H9 (cell line): ENCODE results near the gene TANC2. TPM values are rescaled to one million over a fixed set of nuclear protein-coding genes. Genes with fewer than 3 reads are reported as not detected.

Experiments
- DNase-seq: peaks from one replicate; pipeline ENCODE4 v3.0.0-alpha.2; 2017
- H2AFZ ChIP-seq: one replicate; pipeline ENCODE4 v1.6.1; 2013; ENCODE audit warnings: mild to moderate bottlenecking, low read length, control low read depth, moderate library complexity
- H2AK5ac ChIP-seq: 2 replicates; pipeline ENCODE4 v1.6.1; 2013; ENCODE audit warnings: low read length, control low read depth, mixed read lengths; ENCODE audit not compliant: insufficient read length
- H2BK120ac ChIP-seq: one replicate; pipeline ENCODE4 v1.6.1; 2013; ENCODE audit warnings: low read depth, mild to moderate bottlenecking, low read length, control low read depth, inconsistent platforms; ENCODE audit not compliant: poor library complexity, severe bottlenecking
- H2BK12ac ChIP-seq: 2 replicates; pipeline ENCODE4 v1.6.1; 2013; ENCODE audit warnings: low read length, control low read depth, mixed read lengths, low read depth; ENCODE audit not compliant: insufficient read length
- H2BK15ac ChIP-seq: 2 replicates; pipeline ENCODE4 v1.6.1; 2013; ENCODE audit warnings: low read depth, low read length, control low read depth
- H2BK20ac ChIP-seq: one replicate; pipeline ENCODE4 v1.6.1; 2013; ENCODE audit warnings: low read depth, mild to moderate bottlenecking, low read length, control low read depth, inconsistent platforms; ENCODE audit not compliant: poor library complexity, severe bottlenecking
- H2BK5ac ChIP-seq: 2 replicates; pipeline ENCODE4 v1.6.1; 2013; ENCODE audit warnings: low read length, control low read depth, mixed read lengths; ENCODE audit not compliant: insufficient read length
- H3K14ac ChIP-seq: 2 replicates; pipeline ENCODE4 v1.6.1; 2013; ENCODE audit warnings: low read length, control low read depth; ENCODE audit not compliant: insufficient read depth
- H3K18ac ChIP-seq: 2 replicates; pipeline ENCODE4 v1.6.1; 2013; ENCODE audit warnings: low read depth, mild to moderate bottlenecking, mixed read lengths, low read length, control low read depth; ENCODE audit not compliant: insufficient read length
- H3K23ac ChIP-seq: 2 replicates; pipeline ENCODE4 v1.6.1; 2013; ENCODE audit warnings: low read length, control low read depth, mixed read lengths, low read depth; ENCODE audit not compliant: insufficient read length
- H3K23me2 ChIP-seq: 2 replicates; pipeline ENCODE4 v1.6.1; 2013; ENCODE audit warnings: low read depth, mild to moderate bottlenecking, mixed read lengths, low read length, control low read depth; ENCODE audit not compliant: insufficient read length, poor library complexity, severe bottlenecking
- H3K27ac ChIP-seq: 2 replicates; pipeline ENCODE4 v1.5.1; 2013; ENCODE audit warnings: low read length, control low read depth, mixed read lengths, low read depth; ENCODE audit not compliant: insufficient read length
- H3K27me3 ChIP-seq: 2 replicates; pipeline ENCODE4 v1.6.1; 2013; ENCODE audit warnings: low read length, control low read depth, inconsistent platforms; ENCODE audit not compliant: insufficient read depth
- H3K4ac ChIP-seq: 2 replicates; pipeline ENCODE4 v1.6.1; 2013; ENCODE audit warnings: low read depth, mild to moderate bottlenecking, control low read depth, inconsistent platforms, low read length, moderate library complexity
- H3K4me1 ChIP-seq: 2 replicates; pipeline ENCODE4 v1.6.1; 2013; ENCODE audit warnings: low read length, control low read depth, inconsistent platforms; ENCODE audit not compliant: insufficient read depth
- H3K4me2 ChIP-seq: 2 replicates; pipeline ENCODE4 v1.6.1; 2013; ENCODE audit warnings: low read length, control low read depth, mixed read lengths; ENCODE audit not compliant: insufficient read length, insufficient read depth
- H3K56ac ChIP-seq: 2 replicates; pipeline ENCODE4 v1.6.1; 2013; ENCODE audit warnings: low read depth, mild to moderate bottlenecking, mixed read lengths, low read length, control low read depth; ENCODE audit not compliant: insufficient read length
- H3K79me1 ChIP-seq: 2 replicates; pipeline ENCODE4 v1.6.1; 2013; ENCODE audit warnings: low read depth, mild to moderate bottlenecking, moderate library complexity, low read length, control low read depth, inconsistent platforms; ENCODE audit not compliant: insufficient read depth, poor library complexity, severe bottlenecking
- H3K79me2 ChIP-seq: 2 replicates; pipeline ENCODE4 v1.6.1; 2013; ENCODE audit warnings: low read length, control low read depth, inconsistent platforms; ENCODE audit not compliant: insufficient read depth
- H3K9ac ChIP-seq: 2 replicates; pipeline ENCODE4 v1.6.1; 2013; ENCODE audit warnings: low read length, control low read depth, mixed read lengths; ENCODE audit not compliant: insufficient read length; ENCODE audit errors: extremely low read depth
- H3K9me3 ChIP-seq: one replicate; pipeline ENCODE4 v1.6.1; 2013; ENCODE audit warnings: low read depth, low read length, inconsistent platforms; ENCODE audit not compliant: control insufficient read depth
- H3T11ph ChIP-seq: one replicate; pipeline ENCODE4 v1.6.1; 2013; ENCODE audit warnings: mild to moderate bottlenecking, low read length, control low read depth, inconsistent platforms
- H4K20me1 ChIP-seq: one replicate; pipeline ENCODE4 v1.6.1; 2013; ENCODE audit not compliant: control insufficient read depth, insufficient read length, insufficient read depth
- H4K5ac ChIP-seq: 2 replicates; pipeline ENCODE4 v1.6.1; 2013; ENCODE audit warnings: low read depth, mild to moderate bottlenecking, mixed read lengths, low read length, control low read depth; ENCODE audit not compliant: insufficient read length
- H4K8ac ChIP-seq: replicated peaks from 2 replicates; pipeline ENCODE4 v1.6.1; 2013; ENCODE audit warnings: low read length, control low read depth, mixed read lengths, low read depth; ENCODE audit not compliant: insufficient read length
- H4K91ac ChIP-seq: 2 replicates; pipeline ENCODE4 v1.6.1; 2013; ENCODE audit warnings: low read depth, mild to moderate bottlenecking, moderate library complexity, mixed read lengths, low read length, control low read depth; ENCODE audit not compliant: insufficient read length
- H3K27ac Mint-ChIP-seq, 3 experiments: 2 replicates in 2 of 3; 3 replicates in 1 of 3; pipeline ENCODE4 v1.8.0; 2020 to 2021; ENCODE audit warnings: mixed read lengths in 3 of 3, mild to moderate bottlenecking in 1 of 3, moderate library complexity in 1 of 3
- H3K27me3 Mint-ChIP-seq: 2 replicates; pipeline ENCODE4 v1.8.0; 2021; ENCODE audit warnings: low read depth, mild to moderate bottlenecking, moderate library complexity, mixed read lengths
- H3K36me3 Mint-ChIP-seq, 3 experiments: 2 replicates in 2 of 3; 3 replicates in 1 of 3; pipeline ENCODE4 v1.8.0; 2020 to 2021; ENCODE audit warnings: low read depth in 3 of 3, mixed read lengths in 3 of 3; ENCODE audit not compliant: insufficient read depth in 1 of 3
- H3K4me1 Mint-ChIP-seq, 2 experiments: 2 replicates each; pipeline ENCODE4 v1.8.0; 2020; ENCODE audit warnings: mixed read lengths in 2 of 2
- H3K4me3 Mint-ChIP-seq, 2 experiments: 2 replicates in 1 of 2; 3 replicates in 1 of 2; pipeline ENCODE4 v1.8.0; 2020 to 2021; ENCODE audit warnings: mild to moderate bottlenecking in 2 of 2, mixed read lengths in 2 of 2, moderate library complexity in 1 of 2
- H3K9me3 Mint-ChIP-seq, 2 experiments: 2 replicates in 1 of 2; 3 replicates in 1 of 2; pipeline ENCODE4 v1.8.0; 2020; ENCODE audit warnings: mild to moderate bottlenecking in 2 of 2, mixed read lengths in 2 of 2, moderate library complexity in 1 of 2
- CTCF ChIP-seq: fragments of 200-600 bp; sonication (generic); conservative IDR thresholded peaks from 3 replicates; pipeline ENCODE4 v1.8.0; 2021; ENCODE audit warnings: antibody characterized with exemption, mild to moderate bottlenecking
- WGBS: extraction: QIAGEN DNeasy Blood & Tissue Kit; methylation state at CpG from one replicate; pipeline ENCODE4 v1.1.7; 2013; ENCODE audit warnings: missing lambda C conversion rate, low lambda C conversion rate, mixed read lengths; ENCODE audit not compliant: insufficient read length; ENCODE audit errors: extremely low coverage; 5-methylcytosine and 5-hydroxymethylcytosine counted together
- total RNA-seq: library from RNA; stranded (reverse); gene quantifications from 2 replicates; pipeline ENCODE4 v1.2.1, GENCODE V29; 2021

TANC2 gene
- total RNA-seq, 1 experiment from 2014 or later: 7.3 TPM

- H3K36me3 Mint-ChIP-seq: peaks cover 0 to 10% (median 0%) of the 10 kb centered on the region in 3 experiments; a peak in 3 of 7 replicates
- H4K8ac ChIP-seq: no peak overlapping the region
- no peak overlapping the region for H3K14ac ChIP-seq
- no peak overlapping the region for H2BK15ac ChIP-seq
- no peak overlapping the region for H2BK12ac ChIP-seq
- H3K4me2 ChIP-seq: no peak overlapping the region
- no peak for TF ChIP-seq CTCF
- no peaks in the 10 kb centered on the region for H3K4me1 Mint-ChIP-seq
- no peak overlapping the region for H2AK5ac ChIP-seq
- H3K4ac ChIP-seq: no peak overlapping the region
- no peaks in the 10 kb centered on the region for H3K79me2 ChIP-seq
- H3K27me3 Mint-ChIP-seq: peaks cover 3% of the 10 kb centered on the region
- DNase-seq: no peak
- no peak overlapping the region for H4K5ac ChIP-seq
- H3K9me3 Mint-ChIP-seq: peaks cover 11 to 15% of the 10 kb centered on the region in 2 experiments
- H3K4me1 ChIP-seq: no peaks in the 10 kb centered on the region
- no peak overlapping the region for H4K91ac ChIP-seq
- H3K9me3 ChIP-seq: no peaks in the 10 kb centered on the region
- H3K56ac ChIP-seq: no peak overlapping the region
- no peak overlapping the region for H3K9ac ChIP-seq
- H4K20me1 ChIP-seq: no peaks in the 10 kb centered on the region
- no peaks in the 10 kb centered on the region for H3K23me2 ChIP-seq
- no peak overlapping the region for H3K23ac ChIP-seq
- H2AFZ ChIP-seq: no peak overlapping the region
- no peaks in the 10 kb centered on the region for H3K79me1 ChIP-seq
- no peaks in the 10 kb centered on the region for H3K27me3 ChIP-seq
- H2BK20ac ChIP-seq: no peak overlapping the region
- H3K27ac Mint-ChIP-seq: no peak overlapping the region
- no peak overlapping the region for H3T11ph ChIP-seq
- no peak overlapping the region for H2BK5ac ChIP-seq
- no peak overlapping the region for H2BK120ac ChIP-seq
- no peak overlapping the region for H3K18ac ChIP-seq
- no peak overlapping the region for H3K27ac ChIP-seq
- no peak overlapping the region for H3K4me3 Mint-ChIP-seq
- WGBS: no CpG with 5 or more reads among the region's 4 CpGs
These were observed 24.6 kb upstream of the TANC2 start for GRCh38 chr17:62941358-62941991.
